MM.1S (cell line): ENCODE data around the gene SAGE1.
"Not testable (repeated sequence)": the region's sequence is repeated elsewhere in the genome, so short reads cannot be mapped to it uniquely, and the experiment has no call there.

ENCODE experiments used
- DNase-seq: peaks from one replicate; pipeline ENCODE4 v3.0.0-alpha.2; 2015
- H2AFZ ChIP-seq: fragments of 300-600 bp; sonication (generic); 2 replicates; pipeline ENCODE4 v1.6.0; 2016; ENCODE audit warnings: antibody characterized with exemption, low read length
- H3F3A ChIP-seq: fragments of 300-600 bp; sonication (generic); 2 replicates; pipeline ENCODE4 v1.6.1; 2016; ENCODE audit warnings: mild to moderate bottlenecking, antibody characterized with exemption, low read length, moderate library complexity, mixed read lengths; ENCODE audit not compliant: insufficient read depth
- H3K27ac ChIP-seq: fragments of 300-600 bp; sonication (generic); 2 replicates; pipeline ENCODE4 v1.5.1; 2016; ENCODE audit warnings: mild to moderate bottlenecking, low read length
- H3K27me3 ChIP-seq: fragments of 300-600 bp; sonication (generic); replicated peaks from 2 replicates; pipeline ENCODE4 v1.6.0; 2016; ENCODE audit warnings: low read length; ENCODE audit not compliant: insufficient read depth
- H3K36me3 ChIP-seq: fragments of 300-600 bp; sonication (generic); replicated peaks from 2 replicates; pipeline ENCODE4 v1.6.1; 2016; ENCODE audit warnings: mild to moderate bottlenecking, low read length, mixed read lengths; ENCODE audit not compliant: insufficient read depth
- H3K4me1 ChIP-seq: fragments of 300-600 bp; sonication (generic); 2 replicates; pipeline ENCODE4 v1.6.1; 2016; ENCODE audit warnings: low read length, mixed read lengths
- H3K4me2 ChIP-seq: fragments of 300-600 bp; sonication (generic); 2 replicates; pipeline ENCODE4 v1.6.0; 2016; ENCODE audit warnings: low read depth, low read length
- H3K4me3 ChIP-seq: fragments of 300-600 bp; sonication (generic); 2 replicates; pipeline ENCODE4 v1.5.1; 2016; ENCODE audit warnings: low read length, mixed read lengths
- H3K79me2 ChIP-seq: fragments of 300-600 bp; sonication (generic); 2 replicates; pipeline ENCODE4 v1.6.1; 2016; ENCODE audit warnings: mixed run types, low read length, mixed read lengths
- H3K9ac ChIP-seq: fragments of 300-600 bp; sonication (generic); 2 replicates; pipeline ENCODE4 v1.6.1; 2016; ENCODE audit warnings: low read length, mixed read lengths
- H3K9me2 ChIP-seq: fragments of 300-600 bp; sonication (generic); replicated peaks from 2 replicates; pipeline ENCODE4 v1.6.1; 2016; ENCODE audit warnings: mild to moderate bottlenecking, low read length, mixed read lengths; ENCODE audit not compliant: insufficient read depth
- H3K9me3 ChIP-seq: fragments of 300-600 bp; sonication (generic); replicated peaks from 2 replicates; pipeline ENCODE4 v1.6.1; 2016; ENCODE audit warnings: mild to moderate bottlenecking, low read length, mixed read lengths; ENCODE audit not compliant: insufficient read depth
- H4K20me1 ChIP-seq: fragments of 300-600 bp; sonication (generic); 2 replicates; pipeline ENCODE4 v1.6.1; 2016; ENCODE audit warnings: mild to moderate bottlenecking, low read length, moderate library complexity, mixed read lengths; ENCODE audit not compliant: insufficient read depth
- CTCF ChIP-seq: fragments of 300-600 bp; sonication (generic); IDR thresholded peaks from 2 replicates; pipeline ENCODE4 v1.5.1; 2016; ENCODE audit warnings: antibody characterized with exemption, low read length, mixed read lengths
- EZH2 ChIP-seq: fragments of 300-600 bp; sonication (generic); optimal IDR thresholded peaks from 2 replicates; pipeline ENCODE3; 2017; ENCODE audit warnings: low read depth, mild to moderate bottlenecking, antibody characterized with exemption, low read length, mixed read lengths
- EZH2phosphoT487 ChIP-seq: fragments of 300-600 bp; sonication (generic); IDR thresholded peaks from 2 replicates; pipeline ENCODE4 v1.6.1; 2018; ENCODE audit warnings: antibody characterized with exemption, low read length

SAGE1 gene

GRCh38 chrX:135893294-135893817 is at the start of gene SAGE1, which contains the start of gene CT45A10:
SAGE1 (plus strand) TSS chrX:135893716; CDS start chrX:135896243, 2,527 bp downstream.
CT45A10 (minus strand) TSS chrX:135893444; CDS start chrX:135885344, 8,100 bp downstream.
- no peak for TF ChIP-seq EZH2phosphoT487
- no peak for TF ChIP-seq CTCF
- TF ChIP-seq EZH2: no peak
- Histone ChIP-seq H3K4me3 (no peak within 1 kb of the TSS), H4K20me1 (no peaks in the 10 kb centered on the region), H3K36me3 (no peaks in the 10 kb centered on the region), H3K4me2 (no peak within 1 kb of the TSS), H3K9me3 (no peaks in the 10 kb centered on the region), H2AFZ (no peak within 1 kb of the TSS), H3K9me2 (no peaks in the 10 kb centered on the region), H3F3A (no peaks in the 10 kb centered on the region), H3K27me3 (no peaks in the 10 kb centered on the region), H3K27ac (no peak within 1 kb of the TSS), H3K79me2 (no peaks in the 10 kb centered on the region), H3K4me1 (no peaks in the 10 kb centered on the region), H3K9ac (no peak within 1 kb of the TSS)
- DNase-seq: no peak

GRCh38 chrX:135854438-135854837 is 39.1 kb upstream of the SAGE1 start, which contains the start of gene CT45A8:
CT45A8 (minus strand) TSS chrX:135854538; CDS start chrX:135850783, 3,755 bp downstream.
- H3K9ac ChIP-seq, H2AFZ ChIP-seq, H3K4me3 ChIP-seq, H3F3A ChIP-seq, H3K36me3 ChIP-seq, H3K9me3 ChIP-seq, DNase-seq, H3K27me3 ChIP-seq, H3K27ac ChIP-seq, H3K79me2 ChIP-seq, H3K9me2 ChIP-seq, H3K4me2 ChIP-seq, H4K20me1 ChIP-seq, H3K4me1 ChIP-seq: not testable (repeated sequence)

- H2AFZ ChIP-seq, H3K4me1 ChIP-seq, H3K4me2 ChIP-seq, H3K79me2 ChIP-seq, H4K20me1 ChIP-seq, H3K9me3 ChIP-seq, H3K4me3 ChIP-seq, H3K27me3 ChIP-seq, H3F3A ChIP-seq, H3K9ac ChIP-seq, DNase-seq, H3K27ac ChIP-seq, H3K9me2 ChIP-seq, H3K36me3 ChIP-seq: not testable (repeated sequence)
Observed at GRCh38 chrX:135871712-135872111, 21.8 kb upstream of the SAGE1 start, which contains the start of gene CT45A9. CT45A9 (minus strand) TSS chrX:135871812; CDS start chrX:135868061, 3,751 bp downstream.

- not testable (repeated sequence) for H3K9me3 ChIP-seq, H4K20me1 ChIP-seq, H3K4me3 ChIP-seq, H3K27ac ChIP-seq, H3K36me3 ChIP-seq, H3K4me2 ChIP-seq, H2AFZ ChIP-seq, DNase-seq, H3K9me2 ChIP-seq, H3K27me3 ChIP-seq, H3F3A ChIP-seq, H3K9ac ChIP-seq, H3K4me1 ChIP-seq, H3K79me2 ChIP-seq
Observed at GRCh38 chrX:135882741-135883140, 10.8 kb upstream of the SAGE1 start.

GRCh38 chrX:135888230-135888629 is 5.3 kb upstream of the SAGE1 start:
- not testable (repeated sequence) for H3K4me2 ChIP-seq, H3K9ac ChIP-seq, DNase-seq, H3K4me3 ChIP-seq, H4K20me1 ChIP-seq, H3K27me3 ChIP-seq, H3K79me2 ChIP-seq, H3K9me3 ChIP-seq, H3K27ac ChIP-seq, H2AFZ ChIP-seq, H3F3A ChIP-seq, H3K9me2 ChIP-seq, H3K4me1 ChIP-seq, H3K36me3 ChIP-seq
